ENCODE data around the gene TCTN1. TPM values are rescaled to one million over a fixed set of nuclear protein-coding genes. Genes with fewer than 3 reads are reported as not detected.

Gene TCTN1
- total RNA-seq, 1 donor = 46.3 TPM

DNA sequence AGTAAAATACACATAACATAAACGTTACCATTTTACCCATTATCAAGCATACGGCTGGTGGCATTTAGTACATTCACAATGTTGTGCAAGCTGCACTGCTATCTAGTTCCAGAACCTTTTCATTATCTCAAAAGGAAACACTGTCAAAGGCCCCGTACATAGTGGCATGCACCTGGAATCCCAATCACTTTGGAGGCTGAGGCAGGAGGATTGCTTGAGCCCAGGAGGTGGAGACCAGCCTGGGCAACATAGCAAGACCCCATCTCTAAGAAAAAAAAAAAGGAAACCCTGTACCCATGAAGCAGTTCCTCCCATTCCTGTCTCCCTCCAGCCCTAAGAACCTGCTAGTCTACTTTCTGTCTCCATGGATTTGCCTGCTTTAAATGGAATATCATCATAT lies 82.4 kb downstream of the TCTN1 start:
- no peak overlapping the region for H3K4me3 ChIP-seq (ENCODE audit: low read depth, low read length)
- TF ChIP-seq, protein P1, sequence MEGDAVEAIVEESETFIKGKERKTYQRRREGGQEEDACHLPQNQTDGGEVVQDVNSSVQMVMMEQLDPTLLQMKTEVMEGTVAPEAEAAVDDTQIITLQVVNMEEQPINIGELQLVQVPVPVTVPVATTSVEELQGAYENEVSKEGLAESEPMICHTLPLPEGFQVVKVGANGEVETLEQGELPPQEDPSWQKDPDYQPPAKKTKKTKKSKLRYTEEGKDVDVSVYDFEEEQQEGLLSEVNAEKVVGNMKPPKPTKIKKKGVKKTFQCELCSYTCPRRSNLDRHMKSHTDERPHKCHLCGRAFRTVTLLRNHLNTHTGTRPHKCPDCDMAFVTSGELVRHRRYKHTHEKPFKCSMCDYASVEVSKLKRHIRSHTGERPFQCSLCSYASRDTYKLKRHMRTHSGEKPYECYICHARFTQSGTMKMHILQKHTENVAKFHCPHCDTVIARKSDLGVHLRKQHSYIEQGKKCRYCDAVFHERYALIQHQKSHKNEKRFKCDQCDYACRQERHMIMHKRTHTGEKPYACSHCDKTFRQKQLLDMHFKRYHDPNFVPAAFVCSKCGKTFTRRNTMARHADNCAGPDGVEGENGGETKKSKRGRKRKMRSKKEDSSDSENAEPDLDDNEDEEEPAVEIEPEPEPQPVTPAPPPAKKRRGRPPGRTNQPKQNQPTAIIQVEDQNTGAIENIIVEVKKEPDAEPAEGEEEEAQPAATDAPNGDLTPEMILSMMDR (IDR thresholded peaks at IDR 0.05; ENCODE audit: insufficient read depth, low read length) = no peak
- DNase-seq (ENCODE audit: low read depth) = no peak

DNA sequence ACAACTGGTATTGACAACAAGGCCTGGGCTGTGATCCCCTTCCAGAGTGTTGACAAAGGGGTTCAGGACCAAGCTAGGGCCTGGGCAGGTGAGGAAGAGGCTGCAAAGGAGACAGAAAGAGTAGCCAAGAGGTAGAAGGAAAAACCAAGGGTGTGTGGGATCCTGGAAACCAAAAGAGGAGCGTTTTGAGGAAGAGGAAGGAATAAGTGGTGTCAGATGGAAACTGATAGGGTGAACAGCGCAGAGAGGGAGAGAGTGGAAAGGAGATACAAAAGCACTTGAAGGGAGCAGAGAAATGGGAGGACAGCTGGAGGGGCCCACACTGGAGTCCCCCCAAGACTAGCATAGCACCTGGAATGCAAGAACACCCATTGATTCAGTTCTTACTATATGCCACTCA lies 83.3 kb downstream of the TCTN1 start:
- TF ChIP-seq, protein P1 (IDR thresholded peaks at IDR 0.05; ENCODE audit: insufficient read depth, low read length) = no peak
- no peak for DNase-seq (ENCODE audit: low read depth)
- no peak overlapping the region for H3K4me3 ChIP-seq (ENCODE audit: low read depth, low read length)

DNA sequence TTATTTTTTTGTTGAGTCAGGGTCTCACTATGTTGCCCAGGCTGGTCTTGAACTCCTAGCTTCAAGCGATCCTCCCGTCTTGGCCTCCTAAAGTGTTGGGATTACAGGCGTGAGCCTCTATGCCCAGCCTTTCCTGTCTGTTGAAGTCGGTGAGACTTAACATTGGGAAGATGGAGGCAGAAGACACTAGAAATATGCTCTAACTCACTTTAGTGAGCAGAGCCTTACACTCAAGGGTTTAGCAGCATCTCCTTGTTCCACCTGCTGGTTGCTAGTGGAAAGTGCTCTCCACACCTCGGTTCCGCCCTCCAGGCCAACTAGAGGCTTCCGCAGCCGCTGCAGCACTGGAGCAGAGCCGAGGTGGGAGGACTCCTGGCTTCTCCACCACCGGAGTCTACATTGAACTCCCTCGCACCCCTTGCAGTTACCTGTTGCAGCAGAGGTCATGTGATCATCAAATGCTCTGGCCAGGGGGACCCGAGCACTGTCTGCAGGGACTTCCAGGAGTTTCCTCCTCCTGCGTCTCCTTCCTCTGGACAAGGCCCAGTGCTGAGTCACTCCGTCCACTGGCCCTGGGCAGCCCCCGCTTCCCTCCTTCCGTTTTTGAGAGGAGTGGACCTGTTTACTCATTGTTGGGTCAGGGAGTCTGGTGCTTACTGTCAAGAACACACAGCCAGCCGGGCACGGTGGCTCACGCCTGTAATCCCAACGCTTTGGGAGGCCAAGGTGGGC lies 84.4 kb downstream of the TCTN1 start:
- TF ChIP-seq, protein P1 (IDR thresholded peaks at IDR 0.05; ENCODE audit: insufficient read depth, low read length) = peak; percentile 83
- DNase-seq (ENCODE audit: low read depth) = peak; percentile 84
- peak overlapping the region; percentile 19 for H3K4me3 ChIP-seq (ENCODE audit: low read depth, low read length)

Small RNAs within 50 kb of the gene (small RNA-seq; reads per million reads assigned to genes)
- not detected for gene RN7SL387P

Other genes starting within 250 kb of the TCTN1 start
- gene ANAPC7, start 210.4 kb upstream of the TCTN1 start, total RNA-seq (ENCODE audit: low replicate concordance) = 25.8 and 41.0 TPM in 2 replicates
- gene ARPC3, start 163.8 kb upstream of the TCTN1 start, total RNA-seq (ENCODE audit: low replicate concordance) = 289 and 391 TPM in 2 replicates
- 15.9 and 27.4 TPM in 2 replicates for gene GPN3, start 145.9 kb upstream of the TCTN1 start, total RNA-seq (ENCODE audit: low replicate concordance)
- 16.4 and 17.4 TPM in 2 replicates for gene FAM216A, start 145.3 kb upstream of the TCTN1 start, total RNA-seq (ENCODE audit: low replicate concordance)
- gene VPS29, start 112.0 kb upstream of the TCTN1 start, total RNA-seq (ENCODE audit: low replicate concordance) = 83.2 and 88.9 TPM in 2 replicates
- gene RAD9B, start 111.8 kb upstream of the TCTN1 start, total RNA-seq (ENCODE audit: low replicate concordance) = 2.3 and 5.5 TPM in 2 replicates
- gene PPTC7, start 30.8 kb upstream of the TCTN1 start, total RNA-seq (ENCODE audit: low replicate concordance) = 6.1 and 11.9 TPM in 2 replicates
- 0.74 and 2.6 TPM in 2 replicates for gene HVCN1, start 75.0 kb downstream of the TCTN1 start, total RNA-seq (ENCODE audit: low replicate concordance)
- gene PPP1CC, start 128.8 kb downstream of the TCTN1 start, total RNA-seq (ENCODE audit: low replicate concordance) = 130 and 213 TPM in 2 replicates
- not detected in 2 replicates for gene CCDC63, start 232.9 kb downstream of the TCTN1 start, total RNA-seq (ENCODE audit: low replicate concordance)

All from fibroblast of the aortic adventitia (primary cell).